Retina (tissue), 1 donor: ENCODE results near the gene NPY5R.

ENCODE experiments used
- DNase-seq: peaks from one replicate; pipeline ENCODE4 v3.0.0-alpha.2; 2016

NPY5R gene

GRCh38 chr4:163385466-163385865 lies 41.8 kb downstream of the NPY5R start:
- no peak for DNase-seq

- DNase-seq = no peak
These were observed 48.1 kb downstream of the NPY5R start for GRCh38 chr4:163391756-163392155.

GRCh38 chr4:163392328-163392727 lies 48.6 kb downstream of the NPY5R start:
- DNase-seq = no peak

GRCh38 chr4:163393471-163393870 lies 49.8 kb downstream of the NPY5R start:
- DNase-seq = no peak

- no peak for DNase-seq
These were observed 51.4 kb downstream of the NPY5R start for GRCh38 chr4:163395055-163395454.

GRCh38 chr4:163395758-163396157 lies 52.1 kb downstream of the NPY5R start:
- DNase-seq = no peak

GRCh38 chr4:163398238-163398637 lies 54.5 kb downstream of the NPY5R start:
- DNase-seq = no peak

- DNase-seq = no peak
These were observed 57.2 kb downstream of the NPY5R start for GRCh38 chr4:163400911-163401310.
